Smooth muscle cell of the pulmonary artery (primary cell): Measurements from ENCODE around the gene TMEM185B. TPM values are rescaled to one million over a fixed set of nuclear protein-coding genes. Genes with fewer than 3 reads are reported as not detected.

ENCODE experiments used
- total RNA-seq: library from RNA; depleted of rRNA; stranded (reverse); fragments of >200 nt; gene quantifications from 2 replicates; pipeline ENCODE4 v1.2.3, GENCODE V29; 2014

Gene TMEM185B
- total RNA-seq, result 35.9 and 51.3 TPM in 2 replicates

DNA sequence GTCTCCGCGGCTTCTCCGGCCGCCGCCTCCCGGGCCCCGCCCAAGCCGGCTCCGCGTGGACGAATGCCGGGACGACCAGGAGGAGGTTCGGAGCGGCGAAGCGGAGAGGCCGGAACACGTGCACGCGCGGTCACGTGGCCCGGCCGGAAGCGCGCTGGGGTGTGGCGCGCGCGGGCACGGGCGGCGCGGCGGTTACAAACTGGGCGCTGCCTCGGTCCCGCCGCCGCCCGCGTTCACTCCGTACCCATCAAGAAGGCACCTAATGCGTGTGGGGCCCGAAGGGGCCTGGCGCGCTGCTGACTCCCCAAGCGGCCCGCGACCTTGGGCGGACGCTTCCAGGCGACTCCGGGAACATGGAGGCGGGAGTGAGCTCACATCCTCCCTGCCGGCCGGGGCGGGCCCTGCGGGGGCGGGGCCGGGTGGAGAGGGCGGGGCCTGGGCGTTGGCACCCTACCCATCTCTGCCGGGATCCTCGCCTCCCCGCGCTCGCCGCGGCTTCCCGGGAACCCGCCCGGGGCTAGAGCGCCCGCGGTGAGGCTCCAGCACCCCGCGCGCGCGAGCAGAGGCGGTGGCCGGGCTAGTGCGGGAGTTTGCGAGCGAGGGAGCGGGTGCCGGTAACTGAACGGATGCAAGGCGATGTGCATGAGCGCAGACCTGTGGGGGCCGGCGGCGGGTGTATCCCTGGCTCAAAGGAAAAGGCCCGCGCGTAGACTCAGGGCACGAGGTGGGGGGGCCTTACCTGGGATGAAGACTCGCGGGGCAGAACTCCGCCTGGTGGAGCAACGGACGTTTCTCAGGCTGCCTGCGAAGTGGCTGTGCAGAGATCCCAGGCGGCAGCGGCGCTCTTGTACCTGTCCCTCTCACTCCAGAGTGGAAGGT lies at the start of gene TMEM185B:
TMEM185B (minus strand) TSS at position 367 of the 879 bp plus-strand sequence. CDS start 424 bp downstream, outside the sequence.

DNA sequence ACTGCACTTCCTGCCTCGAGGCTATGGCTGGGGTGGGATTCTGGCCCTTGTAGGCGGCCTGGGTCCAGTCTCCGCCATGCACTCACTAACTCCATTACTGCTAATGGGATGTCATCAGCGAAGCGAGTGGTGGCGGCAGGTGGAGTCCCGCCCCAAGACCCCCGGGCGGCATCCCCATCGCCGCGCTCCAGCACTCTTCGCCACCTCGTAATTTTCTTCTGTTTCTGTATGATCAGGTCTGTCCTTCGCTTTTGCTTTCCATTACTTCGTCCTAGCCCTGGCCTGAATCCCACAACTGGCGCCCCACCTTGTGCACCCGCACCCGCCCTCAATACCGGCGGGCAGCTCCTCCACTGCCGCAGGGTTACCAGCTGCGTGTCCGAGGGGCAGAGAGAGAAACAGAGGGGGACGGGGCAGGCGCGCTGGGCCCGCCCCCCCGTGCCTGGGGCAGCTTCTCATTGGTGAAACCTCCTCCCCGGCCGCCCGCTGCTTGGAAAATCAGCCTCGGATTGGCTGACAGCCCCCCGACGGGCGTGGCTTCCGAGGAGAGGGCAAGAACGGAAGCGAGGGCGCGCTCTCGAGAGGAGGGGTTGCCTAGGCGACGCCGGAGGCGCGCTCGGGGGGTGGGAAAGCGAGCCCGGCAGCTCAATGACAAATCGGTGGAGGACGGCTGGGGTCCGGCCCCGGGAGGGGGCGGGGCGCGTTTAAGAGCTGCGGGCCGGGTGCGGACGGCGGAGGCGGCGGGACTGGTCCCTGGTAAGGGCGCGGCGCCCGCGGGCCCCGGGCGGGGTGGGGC lies 29.2 kb upstream of the TMEM185B start, which contains the start of gene RALB:
RALB (plus strand) TSS at position 628 of the 796 bp plus-strand sequence. CDS start 25,813 bp downstream, outside the sequence.

Other genes starting within 250 kb of the TMEM185B start
- 8.5 and 11.6 TPM in 2 replicates for gene EPB41L5, start 210.3 kb downstream of the TMEM185B start, total RNA-seq
- gene RALB, start 29.5 kb upstream of the TMEM185B start, total RNA-seq, result 53.7 and 57.5 TPM in 2 replicates
- 0.03 and 0.52 TPM in 2 replicates for gene INHBB, start 122.7 kb upstream of the TMEM185B start, total RNA-seq